GM19193 (cell line): ENCODE results near the gene CRB2.

Experiments
- POLR2A ChIP-seq: IDR thresholded peaks from 4 replicates; pipeline ENCODE4 v1.6.1; 2011; ENCODE audit not compliant: insufficient read depth, insufficient read length; ENCODE audit errors: extremely low read depth

CRB2 gene

GRCh38 chr9:123406691-123407216 lies 50.8 kb downstream of the CRB2 start:
- no peak for TF ChIP-seq POLR2A

GRCh38 chr9:123407217-123407851 lies 51.3 kb downstream of the CRB2 start:
- no peak for TF ChIP-seq POLR2A

DNA sequence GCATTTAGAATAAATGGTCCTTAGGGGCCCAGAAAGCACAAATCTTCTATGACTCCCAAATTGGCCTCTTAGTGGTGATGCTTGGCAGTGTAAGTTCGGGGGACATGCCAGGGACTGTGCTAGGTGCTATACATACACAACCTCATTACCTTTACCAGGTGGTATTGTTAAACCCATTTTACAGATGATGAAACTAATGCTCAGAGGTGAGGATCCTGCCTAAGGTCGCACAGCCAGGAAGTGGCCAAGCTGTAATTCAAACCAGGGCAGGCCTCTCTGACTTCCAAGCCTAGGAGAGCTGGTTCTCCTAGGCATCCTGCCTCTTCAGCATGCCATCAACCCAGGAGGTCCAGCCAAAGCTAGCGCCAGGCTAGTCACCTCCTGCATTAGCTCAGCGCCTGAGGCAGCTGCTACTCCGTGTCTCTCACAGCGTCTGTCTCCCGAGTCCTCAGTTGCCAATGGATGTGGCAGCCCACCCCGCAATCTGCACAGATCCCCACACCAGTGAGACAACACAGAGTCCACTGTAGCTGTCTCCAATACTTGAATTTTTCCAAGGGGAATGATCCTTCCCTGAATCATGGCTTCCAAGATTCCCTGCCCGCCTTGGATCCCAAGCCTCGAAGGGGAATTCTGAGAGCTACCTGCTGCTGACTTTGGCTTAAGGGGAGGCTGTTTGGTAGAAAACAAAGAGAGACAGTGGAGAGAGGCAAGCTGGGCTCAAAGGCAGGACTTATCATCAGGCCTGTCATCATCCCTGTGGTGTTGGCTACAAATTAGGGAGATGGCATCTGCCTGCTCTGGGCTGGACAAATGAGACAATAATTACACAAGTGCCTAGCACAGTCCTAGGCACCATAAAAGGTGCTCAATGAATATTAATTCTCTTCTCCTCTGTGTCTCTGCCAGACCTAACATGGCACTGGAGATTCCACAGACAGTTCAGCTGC lies 52.6 kb downstream of the CRB2 start:
- TF ChIP-seq POLR2A = no peak

- TF ChIP-seq POLR2A = no peak
Measured at GRCh38 chr9:123410281-123410910, 54.4 kb downstream of the CRB2 start.

- TF ChIP-seq POLR2A = no peak
Measured at GRCh38 chr9:123411191-123411590, 55.2 kb downstream of the CRB2 start.

GRCh38 chr9:123411636-123412035 lies 55.6 kb downstream of the CRB2 start:
- no peak for TF ChIP-seq POLR2A

DNA sequence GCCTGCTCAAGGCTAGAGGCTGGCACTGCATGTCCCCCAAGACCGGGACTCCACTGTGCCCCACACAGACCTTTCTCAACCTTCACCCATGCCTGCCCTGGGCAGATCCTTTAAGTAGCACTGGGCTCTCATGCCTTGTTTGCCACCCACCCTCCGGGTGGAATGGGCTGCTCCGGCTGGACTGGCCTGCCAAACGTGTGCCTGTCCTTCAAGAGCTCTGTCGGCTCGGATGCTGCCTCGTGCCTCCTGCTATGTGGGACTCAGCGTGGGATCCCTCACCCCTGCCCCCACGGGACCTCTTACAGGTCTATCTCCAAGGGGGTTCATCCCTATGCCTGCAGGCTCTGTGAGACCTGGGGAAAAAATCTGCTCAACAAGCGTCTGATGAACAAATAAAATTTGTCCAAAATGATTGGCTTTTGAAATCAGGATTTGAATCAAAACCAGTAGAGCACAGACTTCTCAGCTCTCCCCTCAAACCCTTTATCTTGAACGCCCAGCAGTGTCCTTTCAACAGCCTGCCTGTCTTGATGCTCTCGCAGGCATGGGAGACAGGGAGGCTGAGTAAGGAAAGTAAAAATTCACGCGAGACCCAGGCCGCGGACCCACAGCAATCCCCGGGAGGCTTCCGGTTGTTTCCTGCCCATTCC lies 56.3 kb downstream of the CRB2 start:
- TF ChIP-seq POLR2A = no peak

GRCh38 chr9:123414204-123414603 lies 58.2 kb downstream of the CRB2 start:
- no peak for TF ChIP-seq POLR2A

DNA sequence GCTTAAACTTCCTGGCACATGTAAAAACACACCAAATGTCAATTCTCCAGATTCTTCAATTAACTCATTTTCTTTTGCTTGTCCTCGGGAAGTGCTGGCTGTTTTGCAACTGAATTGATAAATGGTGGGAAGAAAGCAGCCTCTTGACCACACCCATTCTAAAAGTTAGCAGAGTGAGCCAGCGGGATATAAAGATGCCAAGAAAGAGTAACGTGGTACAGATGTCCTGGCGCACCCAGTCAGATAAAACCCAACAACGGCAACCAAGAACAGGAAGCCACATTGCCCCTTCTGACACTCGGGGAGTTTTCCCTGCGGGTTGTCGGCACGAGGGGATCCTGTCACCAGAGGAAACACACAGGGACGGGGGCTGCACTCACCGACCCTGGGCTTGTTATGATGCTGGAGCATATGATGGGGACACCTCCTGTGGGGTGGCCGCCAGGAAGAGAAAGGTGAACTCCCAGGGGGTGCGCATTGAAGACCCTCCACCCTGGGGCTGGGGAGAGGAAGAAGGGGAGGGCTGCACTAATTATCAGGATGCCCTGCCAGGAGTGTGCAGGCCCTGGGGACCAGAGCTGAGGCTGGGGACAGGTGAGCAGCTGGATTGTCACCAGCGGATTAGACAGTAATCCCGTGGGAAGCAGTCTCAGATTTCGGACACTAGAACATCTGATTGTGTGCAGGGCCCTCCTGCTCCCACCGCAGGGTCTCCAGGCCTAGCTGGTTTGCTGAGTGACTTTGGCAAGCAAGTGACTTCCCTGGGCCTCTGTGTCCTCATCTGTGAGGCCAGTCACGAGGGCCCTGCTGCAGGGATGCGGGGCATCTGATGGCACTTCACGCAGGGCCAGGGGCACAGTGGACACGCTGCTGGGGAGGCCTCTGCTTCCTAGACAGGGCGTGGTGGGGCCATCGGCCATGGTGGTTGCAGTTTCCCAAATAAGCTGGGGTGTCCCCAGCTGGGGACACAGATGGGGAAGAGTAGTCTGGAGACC lies 59.2 kb downstream of the CRB2 start:
- no peak for TF ChIP-seq POLR2A

- TF ChIP-seq POLR2A = no peak
Measured at GRCh38 chr9:123416176-123416575, 60.2 kb downstream of the CRB2 start.

DNA sequence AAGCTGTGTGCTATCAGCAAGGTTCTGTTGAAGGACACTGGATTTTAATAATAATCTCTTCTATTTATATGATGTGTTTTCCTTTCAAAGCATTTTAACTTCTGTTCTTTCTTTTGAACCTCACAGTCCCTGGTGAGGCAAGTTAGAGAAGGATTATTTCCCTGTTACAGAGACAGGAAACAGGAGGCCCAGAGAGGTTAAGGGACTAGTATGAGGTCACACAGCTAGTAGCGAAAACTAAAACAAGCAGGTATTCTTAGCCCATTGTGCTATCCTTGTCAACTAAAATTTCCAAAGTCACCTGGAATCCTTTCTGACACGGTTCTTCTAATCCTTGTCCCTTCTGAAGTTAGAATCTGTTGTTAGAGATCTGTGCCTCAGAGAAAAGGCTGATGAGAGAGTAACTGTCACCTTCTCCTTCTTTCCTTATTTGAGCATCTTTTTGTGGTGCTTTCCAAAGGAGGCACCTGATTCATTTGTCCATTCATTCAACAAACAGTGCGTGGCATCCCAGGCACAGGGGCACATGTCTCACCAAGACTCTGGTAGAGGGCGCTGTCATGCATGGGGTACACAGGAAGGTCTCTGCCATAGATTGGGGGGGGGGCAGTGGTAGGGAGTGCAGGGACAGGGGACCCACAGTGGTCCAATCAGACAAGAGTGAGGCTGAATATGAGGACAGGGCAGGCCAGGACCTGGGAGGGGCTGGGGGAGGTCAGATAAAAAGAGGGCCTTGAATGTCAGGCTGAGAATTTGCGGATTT lies 61.5 kb downstream of the CRB2 start:
- no peak for TF ChIP-seq POLR2A

DNA sequence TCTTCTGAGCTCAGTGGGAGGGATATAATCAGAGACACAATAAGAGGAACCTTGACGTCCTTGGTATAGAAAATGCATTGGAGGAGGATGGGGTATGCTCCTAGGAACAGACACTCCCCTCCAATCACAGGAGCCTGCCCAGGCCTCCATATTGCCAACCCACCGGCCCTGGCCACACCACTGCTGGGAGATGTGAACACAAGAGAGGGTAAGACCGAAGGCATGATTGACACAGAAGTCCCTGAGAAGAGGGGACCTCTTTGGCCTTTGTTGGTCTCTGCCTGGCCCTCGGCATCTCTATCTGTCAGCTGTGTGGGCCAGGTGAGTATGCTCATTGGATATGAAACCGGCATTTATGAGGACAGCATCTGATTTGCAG lies 62.0 kb downstream of the CRB2 start:
- TF ChIP-seq POLR2A = no peak

GRCh38 chr9:123418506-123418905 lies 62.5 kb downstream of the CRB2 start:
- no peak for TF ChIP-seq POLR2A
